ENCODE results near the gene NAALADL2.

GRCh38 chr3:175127075-175127662 lies 268.0 kb downstream of the NAALADL2 start:
- no peak for TF ChIP-seq CTCF (IDR thresholded peaks at IDR 0.05)
- no peak for TF ChIP-seq POLR2A (IDR thresholded peaks at IDR 0.05)
